Activated T-cell treated with anti-CD3 and anti-CD28 coated beads for 24 hours (primary cell): ENCODE data around the gene APOBEC2.
A peak's percentile ranks its signal among the peaks of the same experiment; 100 is the strongest.

Experiments
- DNase-seq: peaks from one replicate; pipeline ENCODE4 v3.0.0-alpha.2; 2020; ENCODE audit warnings: low read depth

Gene APOBEC2

GRCh38 chr6:41037107-41037900 is 15.7 kb upstream of the APOBEC2 start:
- DNase-seq = no peak

- DNase-seq = no peak
Measured at GRCh38 chr6:41038205-41038604, 14.8 kb upstream of the APOBEC2 start.

- peak; percentile 32 for DNase-seq
Measured at GRCh38 chr6:41039060-41039998, 13.7 kb upstream of the APOBEC2 start, which contains the start of gene UNC5CL. TSS of gene UNC5CL (minus strand) at chr6:41039221. CDS start at chr6:41035074, 4,147 bp downstream.

GRCh38 chr6:41040101-41040939 is 12.7 kb upstream of the APOBEC2 start:
- DNase-seq = no peak

- DNase-seq = no peak
Measured at GRCh38 chr6:41040940-41041536, 12.0 kb upstream of the APOBEC2 start.

- no peak for DNase-seq
Measured at GRCh38 chr6:41042226-41043055, 10.6 kb upstream of the APOBEC2 start, which contains the start of gene TSPO2. TSS of gene TSPO2 (plus strand) at chr6:41042467. CDS start at chr6:41042986, 519 bp downstream.

GRCh38 chr6:41043151-41043550 is 9.9 kb upstream of the APOBEC2 start:
- DNase-seq = no peak

GRCh38 chr6:41045664-41046063 is 7.3 kb upstream of the APOBEC2 start:
- DNase-seq = no peak

GRCh38 chr6:41046084-41046483 is 6.9 kb upstream of the APOBEC2 start:
- no peak for DNase-seq

GRCh38 chr6:41047306-41047705 is 5.7 kb upstream of the APOBEC2 start:
- no peak for DNase-seq

GRCh38 chr6:41047745-41048732 is 5.0 kb upstream of the APOBEC2 start:
- DNase-seq = no peak

GRCh38 chr6:41049521-41049920 is 3.5 kb upstream of the APOBEC2 start:
- no peak for DNase-seq

GRCh38 chr6:41049955-41050354 is 3.0 kb upstream of the APOBEC2 start:
- no peak for DNase-seq

- DNase-seq = no peak
Measured at GRCh38 chr6:41050536-41050935, 2.5 kb upstream of the APOBEC2 start.

- no peak for DNase-seq
Measured at GRCh38 chr6:41051873-41052272, 1.1 kb upstream of the APOBEC2 start.

GRCh38 chr6:41054511-41054910 is 1.5 kb downstream of the APOBEC2 start:
- no peak for DNase-seq

- DNase-seq = no peak
Measured at GRCh38 chr6:41055149-41055548, 2.1 kb downstream of the APOBEC2 start.

- no peak for DNase-seq
Measured at GRCh38 chr6:41056768-41057490, 3.9 kb downstream of the APOBEC2 start.

GRCh38 chr6:41058783-41059181 is 5.8 kb downstream of the APOBEC2 start:
- no peak for DNase-seq
